Lower lobe of right lung (tissue), 2 donors: ENCODE measurements around the gene ZNF511. TPM values are rescaled to one million over a fixed set of nuclear protein-coding genes. Genes with fewer than 3 reads are reported as not detected.
A peak's percentile ranks its signal among the peaks of the same experiment; 100 is the strongest.

Source experiments
- ATAC-seq, 2 donors: fragments of 200-7000 bp; cut with Tn5 transposase; one replicate each; pipeline ENCODE4 v1.9.1; 2020 to 2022; ENCODE audit warnings: mild to moderate bottlenecking in 2 of 2, moderate library complexity in 2 of 2
- DNase-seq: peaks from one replicate; pipeline ENCODE4 v3.0.0-alpha.2; 2020
- H3K27ac ChIP-seq: fragments of 200-600 bp; one replicate; pipeline ENCODE4 v1.8.0; 2022
- H3K27me3 ChIP-seq: fragments of 200-600 bp; one replicate; pipeline ENCODE4 v1.8.0; 2022; ENCODE audit warnings: low read depth
- H3K36me3 ChIP-seq: fragments of 200-600 bp; one replicate; pipeline ENCODE4 v1.8.0; 2022; ENCODE audit warnings: mild to moderate bottlenecking
- H3K4me1 ChIP-seq: fragments of 200-600 bp; one replicate; pipeline ENCODE4 v1.8.0; 2022
- H3K4me3 ChIP-seq: fragments of 200-600 bp; one replicate; pipeline ENCODE4 v1.8.0; 2022; ENCODE audit warnings: mild to moderate bottlenecking
- H3K9me3 ChIP-seq: fragments of 200-600 bp; one replicate; pipeline ENCODE4 v1.8.0; 2022
- intact Hi-C: fragments of 100-400 bp; cut with DNase I; formaldehyde crosslinking; loops from one replicate; pipeline ENCODE4 v1.11.0; 2022
- total RNA-seq: library from RNA; stranded (reverse); fragmentation: NEBNext Ultra II Directional; extraction: Animal tissue kit (Norgen Biotek cat#: 25700); gene quantifications from one replicate; pipeline ENCODE4 v1.2.1, GENCODE V29; 2021
- TF ChIP-seq, protein P1 (sequence below): fragments of 200-600 bp; IDR thresholded peaks from one replicate; pipeline ENCODE4 v1.8.0; 2022; ENCODE audit warnings: antibody characterized with exemption, mild to moderate bottlenecking
- donor health status: DM: no; HTN: yes; CAD: no; lungs with severe emphysema.

ZNF511 gene
- total RNA-seq, 1 donor from 2014 or later: 44.8 TPM

- intact Hi-C loops: no loop called here
- no peaks in the 10 kb centered on the region for H3K9me3 ChIP-seq
- peak overlapping the region; percentile 36 for H3K4me3 ChIP-seq
- no peaks in the 10 kb centered on the region for H3K36me3 ChIP-seq
- DNase-seq (peak; percentile 89), ATAC-seq (peak; percentile 91)
- H3K4me1 ChIP-seq: peaks cover 25% of the 10 kb centered on the region
- TF ChIP-seq, protein P1, sequence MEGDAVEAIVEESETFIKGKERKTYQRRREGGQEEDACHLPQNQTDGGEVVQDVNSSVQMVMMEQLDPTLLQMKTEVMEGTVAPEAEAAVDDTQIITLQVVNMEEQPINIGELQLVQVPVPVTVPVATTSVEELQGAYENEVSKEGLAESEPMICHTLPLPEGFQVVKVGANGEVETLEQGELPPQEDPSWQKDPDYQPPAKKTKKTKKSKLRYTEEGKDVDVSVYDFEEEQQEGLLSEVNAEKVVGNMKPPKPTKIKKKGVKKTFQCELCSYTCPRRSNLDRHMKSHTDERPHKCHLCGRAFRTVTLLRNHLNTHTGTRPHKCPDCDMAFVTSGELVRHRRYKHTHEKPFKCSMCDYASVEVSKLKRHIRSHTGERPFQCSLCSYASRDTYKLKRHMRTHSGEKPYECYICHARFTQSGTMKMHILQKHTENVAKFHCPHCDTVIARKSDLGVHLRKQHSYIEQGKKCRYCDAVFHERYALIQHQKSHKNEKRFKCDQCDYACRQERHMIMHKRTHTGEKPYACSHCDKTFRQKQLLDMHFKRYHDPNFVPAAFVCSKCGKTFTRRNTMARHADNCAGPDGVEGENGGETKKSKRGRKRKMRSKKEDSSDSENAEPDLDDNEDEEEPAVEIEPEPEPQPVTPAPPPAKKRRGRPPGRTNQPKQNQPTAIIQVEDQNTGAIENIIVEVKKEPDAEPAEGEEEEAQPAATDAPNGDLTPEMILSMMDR: peak; percentile 98
- H3K27ac ChIP-seq: no peak overlapping the region
- peaks cover 78% of the 10 kb centered on the region for H3K27me3 ChIP-seq
Measured at GRCh38 chr10:133329491-133330202, 20.9 kb downstream of the ZNF511 start.

- H3K4me1 ChIP-seq: peaks cover 29% of the 10 kb centered on the region
- no peaks in the 10 kb centered on the region for H3K36me3 ChIP-seq
- intact Hi-C loops: no loop called here
- peaks cover 68% of the 10 kb centered on the region for H3K27me3 ChIP-seq
- H3K27ac ChIP-seq: no peak overlapping the region
- DNase-seq (no peak), ATAC-seq (no peak)
- TF ChIP-seq, protein P1: no peak
- no peak overlapping the region for H3K4me3 ChIP-seq
- H3K9me3 ChIP-seq: no peaks in the 10 kb centered on the region
Measured at GRCh38 chr10:133332936-133333699, 24.4 kb downstream of the ZNF511 start.

DNA sequence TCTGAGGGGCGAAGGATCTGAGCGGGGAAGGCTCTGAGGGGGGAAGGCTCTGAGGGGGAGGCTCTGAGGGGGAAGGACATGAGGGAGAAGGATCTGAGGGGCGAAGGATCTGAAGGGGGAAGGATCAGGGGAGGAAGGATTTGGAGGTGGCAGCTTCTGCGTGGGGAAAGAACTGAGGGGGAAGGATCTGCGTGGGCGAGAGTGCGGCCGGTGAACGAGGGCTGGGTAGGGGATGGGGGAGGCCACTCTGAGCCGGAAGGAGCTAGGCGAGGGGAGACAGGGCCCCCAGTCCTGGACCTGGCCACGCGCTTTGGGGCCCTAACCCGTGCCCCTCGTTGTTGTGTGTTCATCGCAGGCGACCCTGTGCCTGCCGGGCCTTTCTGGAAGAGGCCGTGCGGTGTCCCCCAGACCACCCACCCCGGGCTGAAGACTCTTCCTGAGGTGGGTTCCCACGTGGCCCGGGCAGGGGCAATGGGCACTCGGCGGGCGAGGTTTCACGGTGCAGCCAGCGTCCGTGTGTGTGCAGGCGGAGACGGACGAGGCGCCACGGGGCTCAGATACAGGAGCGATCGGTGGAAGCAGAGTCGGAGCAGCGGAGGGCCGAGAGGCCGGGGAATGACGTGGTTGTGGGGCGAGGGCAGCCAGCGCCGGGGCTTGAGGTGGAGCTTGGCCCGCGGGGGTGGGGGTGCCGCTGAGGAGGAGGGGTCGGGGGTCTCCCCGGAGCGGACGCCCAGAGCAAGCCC, 26.0 kb downstream of the ZNF511 start:
- no peaks in the 10 kb centered on the region for H3K36me3 ChIP-seq
- intact Hi-C loops: no loop called here
- peak; percentile 2 to 20 for ATAC-seq
- DNase-seq: peak; percentile 51
- TF ChIP-seq, protein P1: no peak
- peaks cover 52% of the 10 kb centered on the region for H3K27me3 ChIP-seq
- no peak overlapping the region for H3K27ac ChIP-seq
- H3K4me3 ChIP-seq: peak overlapping the region; percentile 45
- H3K9me3 ChIP-seq: no peaks in the 10 kb centered on the region
- H3K4me1 ChIP-seq: peaks cover 26% of the 10 kb centered on the region

- peak; percentile 34 for ATAC-seq
- peak; percentile 58 for DNase-seq
- Histone ChIP-seq H3K27ac (no peak overlapping the region), H3K4me1 (peaks cover 22% of the 10 kb centered on the region), H3K36me3 (no peaks in the 10 kb centered on the region), H3K9me3 (no peaks in the 10 kb centered on the region), H3K4me3 (peak overlapping the region; percentile 45), H3K27me3 (peaks cover 53% of the 10 kb centered on the region)
- TF ChIP-seq, protein P1: no peak
- intact Hi-C loops: no loop called here
Measured at GRCh38 chr10:133335246-133336117, 26.8 kb downstream of the ZNF511 start.
